ENCODE measurements around the gene PXMP2. TPM values are rescaled to one million over a fixed set of nuclear protein-coding genes. Genes with fewer than 3 reads are reported as not detected.

The PXMP2 gene
- total and polyA plus RNA-seq, 2 of the 8 experiments (the other 6 are each of a cell fraction or from before 2014, with no cell fraction given): 13.8 to 15.1 TPM

- H3K56ac ChIP-seq (replicated peaks; ENCODE audit: insufficient read length, low read depth, low read length): no peak overlapping the region
- DNase-seq (ENCODE audit: low read depth in 1 of 2, low spot score in 2 of 2) (no peak), FAIRE-seq (no peak)
- 92% methylated on average over 27 of the region's 28 CpGs; no CpG with 5 or more reads in 1 of the 2 experiments for WGBS, 2 experiments (ENCODE audit: extremely low coverage in 1 of 2, insufficient coverage in 1 of 2, insufficient read length in 1 of 2, insufficient replicate concordance in 2 of 2, low coverage in 1 of 2, low lambda C conversion rate in 2 of 2, missing lambda C conversion rate in 1 of 2)
- no peak overlapping the region for H4K8ac ChIP-seq (ENCODE audit: extremely low read depth, insufficient read depth, low read length)
- no peak overlapping the region for H4K5ac ChIP-seq (ENCODE audit: insufficient read length, low read depth, low read length)
- peaks cover 5 to 34% of the 10 kb centered on the region in 2 experiments for H4K20me1 ChIP-seq (replicated peaks in 1 of 2; ENCODE audit: control insufficient read depth in 1 of 2, insufficient read depth in 2 of 2, low read length in 2 of 2)
- H2AK5ac ChIP-seq (ENCODE audit: low read depth, low read length): no peak overlapping the region
- TF ChIP-seq CTBP2 (IDR thresholded peaks at IDR 0.05; ENCODE audit: borderline replicate concordance, insufficient read depth, insufficient read length, low read length): no peak
- no peak for TF ChIP-seq CEBPB (IDR thresholded peaks at IDR 0.05; ENCODE audit: low read depth, low read length)
- TF ChIP-seq EZH2 (IDR thresholded peaks at IDR 0.05; ENCODE audit: low read depth, low read length, severe bottlenecking): no peak
- TF ChIP-seq SUZ12 (IDR thresholded peaks at IDR 0.05; ENCODE audit: low read length): no peak
- TF ChIP-seq CREB1 (IDR thresholded peaks at IDR 0.05): no peak
- TF ChIP-seq TAF7 (optimal IDR thresholded peaks at IDR 0.05; ENCODE audit: borderline replicate concordance, low read depth, low read length): no peak
- no peak for TF ChIP-seq RBBP5 (IDR thresholded peaks at IDR 0.05; ENCODE audit: borderline replicate concordance, low read depth, low read length)
- TF ChIP-seq RFX5 (IDR thresholded peaks at IDR 0.05; ENCODE audit: borderline replicate concordance, low read depth, low read length): no peak
- no peak for TF ChIP-seq TBP (IDR thresholded peaks at IDR 0.05; ENCODE audit: low read depth, low read length)
- TF ChIP-seq HDAC2 (IDR thresholded peaks at IDR 0.05; ENCODE audit: borderline replicate concordance in 1 of 2, low read depth in 2 of 2, low read length in 2 of 2): no peak
- no peak for TF ChIP-seq E2F6 (IDR thresholded peaks at IDR 0.05)
- no peak overlapping the region for H2BK5ac ChIP-seq (ENCODE audit: low read depth, low read length)
- no peaks in the 10 kb centered on the region for H3K79me2 ChIP-seq (ENCODE audit: control insufficient read depth in 1 of 2, insufficient read depth in 2 of 2, low read length in 2 of 2)
- H3K14ac ChIP-seq (ENCODE audit: insufficient read length): no peak overlapping the region
- H3K4me3 ChIP-seq (ENCODE audit: extremely low read depth in 1 of 4, insufficient read depth in 2 of 4, low read depth in 3 of 4, low read length in 4 of 4): no peak overlapping the region
- H4K91ac ChIP-seq (replicated peaks; ENCODE audit: insufficient read length, low read length): no peak overlapping the region
- no peaks in the 10 kb centered on the region for H3K4me1 ChIP-seq (replicated peaks in 1 of 4; ENCODE audit: control insufficient read depth in 3 of 4, insufficient read depth in 4 of 4, low read length in 3 of 4)
- H3K27ac ChIP-seq (ENCODE audit: low read depth, low read length): no peak overlapping the region
- no peak overlapping the region for H3K4me2 ChIP-seq (ENCODE audit: insufficient read depth in 1 of 2, low read depth in 2 of 2, low read length in 2 of 2)
- H2AFZ ChIP-seq (ENCODE audit: low read length): no peak overlapping the region
- no peak overlapping the region for H3K4ac ChIP-seq (replicated peaks; ENCODE audit: insufficient read length, low read depth, low read length)
- no peaks in the 10 kb centered on the region for H3K23me2 ChIP-seq (ENCODE audit: low read depth, low read length)
- H3K36me3 ChIP-seq (ENCODE audit: control insufficient read depth in 2 of 4, insufficient read depth in 4 of 4, low read length in 3 of 4): peaks cover 36 to 67% (median 59%) of the 10 kb centered on the region in 4 experiments
- no peak overlapping the region for H3K18ac ChIP-seq (ENCODE audit: extremely low read depth, low read length)
- no peak overlapping the region for H3K9ac ChIP-seq (replicated peaks in 1 of 4; ENCODE audit: extremely low read depth in 1 of 4, low read depth in 3 of 4, low read length in 3 of 4)
- H2BK20ac ChIP-seq (ENCODE audit: low read length): no peak overlapping the region
- H3K9me3 ChIP-seq (ENCODE audit: insufficient read depth in 2 of 2, low read depth in 1 of 2, low read length in 1 of 2): no peaks in the 10 kb centered on the region
- H2BK12ac ChIP-seq (ENCODE audit: low read depth, low read length): no peak overlapping the region
- CTCF ChIA-PET (ENCODE audit: partially characterized antibody): no interaction called here
- H3K79me1 ChIP-seq (ENCODE audit: low read depth, low read length): no peaks in the 10 kb centered on the region; the same call in 1 of the 2 replicates
- no peak overlapping the region for H3K23ac ChIP-seq (ENCODE audit: insufficient read length)
- no peak overlapping the region for H2BK15ac ChIP-seq (ENCODE audit: low read length)
- H3K27me3 ChIP-seq (replicated peaks in 1 of 4; ENCODE audit: control insufficient read depth in 3 of 4, extremely low read depth in 1 of 4, insufficient read depth in 3 of 4, low read length in 3 of 4): no peaks in the 10 kb centered on the region
- POLR2A ChIA-PET (ENCODE audit: partially characterized antibody): interaction anchor here (0.9 to 1.1 kb wide), 3 partner anchors 10 to 18 kb away, joined by 3 read pairs; no protein-coding TSS in a partner anchor
- no peak overlapping the region for H2BK120ac ChIP-seq (replicated peaks; ENCODE audit: low read depth, low read length)
Measured at GRCh38 chr12:132641811-132642650, 45.4 kb upstream of the PXMP2 start.
